OCI-M2 (cell line): ENCODE measurements around the gene ZNF526.

Experiments used
- DNase-seq: peaks from one replicate; lab custom pipeline; 2025; ENCODE audit not compliant: unreplicated experiment; lab: John Stamatoyannopoulos, UW

The ZNF526 gene

DNA sequence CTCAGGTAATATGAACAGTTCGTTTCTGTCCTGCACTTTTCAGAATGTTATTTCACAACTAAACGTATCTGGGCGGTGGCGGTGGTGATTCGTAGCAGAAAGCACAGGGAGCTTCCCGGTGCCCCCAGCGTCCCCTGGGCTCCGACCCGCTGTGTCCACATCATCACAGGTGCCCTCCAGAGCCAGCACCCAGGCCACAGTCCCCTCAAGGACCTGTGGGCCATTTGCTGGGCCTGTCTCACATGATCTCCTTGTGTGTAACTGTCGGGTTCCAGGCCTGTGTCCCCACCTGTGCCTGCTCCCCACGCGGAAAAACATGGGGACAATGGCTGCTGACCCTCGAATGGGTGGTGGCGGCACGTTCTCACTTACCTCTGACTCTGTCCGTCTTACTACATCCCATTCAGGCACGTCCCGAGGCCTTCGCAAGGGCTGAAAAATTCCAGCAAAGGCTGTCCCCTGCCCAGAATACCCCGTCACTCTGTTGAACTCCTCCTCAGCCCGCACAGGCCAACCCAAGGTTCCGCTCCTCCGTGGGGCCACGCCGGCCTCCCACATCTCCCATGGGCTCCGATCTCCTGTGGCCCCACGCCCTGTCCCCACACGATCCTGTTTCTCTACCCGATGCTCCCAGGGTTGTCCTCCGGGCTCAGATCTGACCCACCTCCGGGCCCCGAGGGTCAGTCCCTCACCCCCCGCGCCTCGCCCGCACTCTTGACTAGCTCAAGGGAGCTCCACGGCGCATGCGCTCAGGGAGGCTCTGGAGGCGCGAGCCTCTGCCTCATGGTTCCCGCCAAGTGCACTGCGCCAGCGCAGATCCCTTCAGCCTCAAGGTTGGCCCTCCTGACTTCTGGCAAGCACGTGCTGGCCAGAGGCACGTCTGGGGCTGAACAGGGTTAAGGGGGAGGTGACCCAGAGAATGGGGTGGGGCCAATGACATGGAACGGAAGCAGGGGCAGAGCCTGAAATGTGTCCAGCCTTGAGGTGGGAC is 23.8 kb upstream of the ZNF526 start:
- no peak for DNase-seq

DNA sequence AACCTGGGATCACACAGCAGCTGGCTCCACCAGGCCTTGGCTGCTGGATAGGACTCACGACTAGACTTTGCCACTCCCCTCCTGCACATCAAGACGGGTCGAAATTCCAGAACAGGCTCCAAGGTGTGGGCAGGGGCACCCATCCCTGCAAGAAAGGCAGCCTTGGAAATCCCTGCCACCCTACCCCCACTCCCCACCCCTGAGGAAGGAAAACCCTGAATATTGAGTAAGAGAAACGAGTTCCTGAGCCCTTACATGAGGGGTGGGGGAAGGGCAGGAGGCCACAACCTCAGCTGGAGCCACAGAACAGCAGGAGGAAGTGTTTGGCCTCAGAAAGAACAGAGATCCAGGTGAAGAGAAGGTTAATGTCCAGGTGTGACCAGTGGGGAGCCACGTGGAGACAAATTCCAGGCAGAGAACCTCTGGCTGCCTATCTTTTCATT is 22.7 kb upstream of the ZNF526 start:
- no peak for DNase-seq

DNA sequence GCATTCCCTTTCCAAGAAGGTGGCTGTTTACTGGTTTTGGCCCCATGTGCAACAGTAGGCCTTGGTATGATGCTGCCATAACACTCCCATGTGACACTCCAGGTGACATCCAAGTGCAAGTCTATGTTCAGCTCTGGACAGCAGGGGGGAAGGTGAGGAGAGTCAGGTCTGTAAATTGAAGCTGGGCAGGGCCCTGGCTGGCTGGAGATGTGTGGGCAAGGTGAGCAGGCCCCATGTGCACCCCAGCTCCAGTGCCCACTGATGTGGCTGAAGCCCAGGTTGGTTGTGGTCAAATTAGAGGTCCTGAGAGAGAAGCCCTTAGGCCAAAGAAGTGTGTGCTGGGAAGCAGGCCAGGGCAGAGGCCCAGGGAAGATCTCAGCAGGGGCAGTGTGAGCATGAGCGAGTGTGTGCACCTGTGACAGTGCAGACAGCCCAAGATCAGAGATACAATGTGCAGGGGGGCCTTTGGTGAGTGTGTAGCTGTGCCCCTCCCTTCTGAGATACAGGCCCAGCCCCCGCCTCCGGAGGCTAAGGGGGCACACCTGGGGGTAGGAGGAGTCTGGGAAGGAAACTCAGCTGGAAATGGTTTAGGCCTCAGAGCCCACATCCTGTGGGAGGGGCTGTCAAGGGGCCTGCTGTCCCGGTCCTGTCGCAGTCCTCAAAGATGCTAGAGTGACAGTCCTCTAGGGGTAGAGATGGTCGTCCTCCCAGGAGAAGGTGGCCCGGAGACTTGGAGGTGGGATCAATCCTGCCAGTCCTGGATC is 21.3 kb upstream of the ZNF526 start:
- DNase-seq: no peak

DNA sequence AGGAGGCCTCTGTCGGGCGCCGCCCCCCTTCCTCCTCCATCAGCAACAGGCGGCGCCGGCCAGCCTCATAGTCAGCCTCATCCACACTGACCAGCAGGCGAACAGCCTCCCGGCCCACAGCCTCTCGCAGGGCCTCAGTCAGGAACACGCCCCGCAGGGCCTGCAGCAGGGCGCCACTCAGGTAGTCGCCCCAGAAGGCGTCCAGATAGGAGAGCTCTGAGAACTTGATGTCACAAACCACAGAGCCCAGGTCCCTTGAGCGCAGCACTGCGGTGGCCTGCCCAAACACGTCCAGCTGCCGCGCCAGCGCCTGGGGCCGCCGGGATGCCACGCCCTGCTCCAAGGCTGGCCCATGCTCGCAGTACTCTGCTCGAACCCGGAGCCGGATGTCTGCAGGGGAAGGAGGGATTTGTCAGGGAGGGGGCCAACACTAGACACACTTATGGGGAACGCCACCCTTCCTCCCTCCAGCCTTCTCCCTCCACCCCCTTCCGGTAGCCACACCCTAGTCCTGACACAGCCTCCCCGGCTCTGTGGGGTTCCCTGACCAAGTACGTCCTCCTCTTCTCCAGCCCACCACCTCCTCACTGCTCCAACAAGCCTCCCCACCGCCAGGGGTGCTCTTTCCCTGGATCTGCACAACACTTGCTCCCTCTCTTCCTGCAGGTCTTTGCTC is 20.5 kb upstream of the ZNF526 start:
- DNase-seq: no peak

DNA sequence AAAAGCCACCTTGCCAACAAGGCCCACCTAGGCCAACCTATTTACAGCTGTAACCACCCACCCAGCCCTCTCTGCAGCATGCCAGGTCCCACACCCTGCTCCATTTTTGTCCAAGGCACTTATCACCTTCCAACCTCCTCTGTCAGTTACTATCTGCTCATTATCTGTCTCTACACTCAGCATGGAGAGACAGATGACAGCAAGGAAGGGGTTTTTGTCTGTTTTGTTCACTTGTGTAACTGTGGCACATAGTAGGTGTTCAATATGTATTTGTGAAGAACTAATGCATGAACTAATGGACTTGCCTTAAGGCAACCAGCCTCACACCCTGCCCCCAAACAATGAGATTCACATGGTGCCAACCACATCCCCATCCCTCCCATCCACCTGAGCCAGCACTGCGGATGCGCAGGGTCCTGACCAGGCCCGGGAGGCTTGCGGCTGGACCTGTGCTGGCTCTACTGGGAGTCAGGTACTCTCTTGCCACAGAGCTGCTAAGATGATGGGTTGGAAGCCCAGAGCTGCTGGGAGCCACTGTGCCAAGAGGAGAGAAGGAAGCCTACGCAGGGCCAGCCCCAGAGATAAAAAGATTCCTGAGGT is 19.9 kb upstream of the ZNF526 start:
- DNase-seq: no peak

DNA sequence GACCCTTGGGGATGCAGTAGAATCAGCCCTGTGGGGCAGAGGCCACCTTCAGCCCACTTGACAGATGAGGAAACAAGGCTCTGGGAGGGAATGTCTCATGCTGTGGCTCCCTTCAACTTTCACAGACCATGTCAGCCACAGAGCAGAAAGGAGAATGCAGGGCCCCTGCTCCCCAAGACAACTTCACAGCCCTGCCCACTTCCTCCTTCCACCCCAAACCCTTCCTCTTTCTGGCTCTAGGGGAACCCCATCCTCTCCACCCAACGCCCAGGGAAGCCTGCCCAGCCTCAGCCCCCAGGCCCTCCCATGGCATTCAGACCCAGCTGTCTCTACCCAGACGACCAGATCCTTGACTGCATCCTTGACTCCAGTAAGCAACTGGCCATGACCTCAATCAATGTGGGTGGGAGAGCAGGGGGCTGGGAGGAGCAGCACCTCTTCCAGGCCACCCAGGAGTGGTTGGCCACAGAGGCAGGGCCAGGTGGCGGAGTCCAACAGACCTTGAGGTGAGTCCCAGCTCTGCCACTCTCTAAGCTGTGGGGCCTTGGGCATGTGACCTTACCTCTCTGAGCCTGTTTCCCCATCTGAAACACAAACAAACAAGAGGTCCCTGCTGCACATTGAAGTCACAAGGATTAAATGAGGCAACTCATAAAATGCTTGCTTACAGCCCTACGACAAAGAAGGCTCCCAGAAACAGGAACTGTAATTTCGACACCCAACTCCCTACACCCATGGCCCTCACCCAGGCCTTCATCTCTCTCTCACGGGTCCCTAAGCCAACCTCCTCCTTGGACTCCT is 18.4 kb upstream of the ZNF526 start:
- DNase-seq: no peak

DNA sequence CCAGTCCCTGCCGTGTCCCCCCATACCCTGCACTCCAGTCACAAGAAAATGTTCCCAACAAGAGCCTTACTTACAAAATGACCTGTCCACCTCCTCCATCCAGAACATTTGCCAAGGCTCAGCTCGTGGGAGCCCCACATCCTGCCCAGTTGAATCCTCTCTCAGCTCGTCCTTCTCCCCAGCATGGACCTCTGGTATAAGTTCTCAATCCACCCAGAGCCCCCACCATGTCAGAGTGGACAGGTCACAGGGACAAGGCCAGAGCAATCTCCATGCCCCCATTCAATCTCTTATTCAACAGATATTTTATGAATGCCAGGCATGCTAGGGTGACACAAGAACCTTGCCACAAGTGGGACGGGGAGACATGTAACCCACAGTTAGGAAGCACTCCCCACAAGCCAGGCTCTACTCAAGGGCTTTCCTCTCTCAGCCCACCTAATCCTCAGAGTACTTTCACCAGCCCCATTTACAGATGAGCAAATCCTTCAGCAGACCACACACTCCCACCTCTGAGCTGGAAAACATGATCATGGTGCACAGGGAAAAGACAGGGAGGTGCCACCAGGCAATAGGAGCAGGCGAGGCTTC is 17.7 kb upstream of the ZNF526 start:
- DNase-seq: no peak

DNA sequence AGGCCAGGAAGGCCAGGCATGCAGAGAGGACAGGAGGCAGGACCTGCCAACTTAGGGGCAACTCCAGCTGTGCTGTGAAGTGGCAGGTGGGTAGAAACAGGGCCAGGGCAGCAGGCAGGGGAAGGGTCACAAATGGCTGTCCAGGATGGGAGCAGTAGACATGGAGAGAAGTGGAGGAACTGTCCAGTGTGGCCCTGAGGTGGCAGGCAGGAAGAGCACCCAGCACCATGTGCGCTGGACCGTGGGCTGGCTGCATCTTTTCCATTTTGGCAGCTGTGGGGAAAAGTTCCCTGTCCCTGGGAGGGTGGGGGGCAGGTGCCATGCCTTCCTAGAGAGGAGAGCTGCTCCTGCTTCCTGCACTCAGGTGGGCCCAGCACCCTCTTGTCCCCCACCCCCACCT is 16.4 kb upstream of the ZNF526 start:
- DNase-seq: no peak

DNA sequence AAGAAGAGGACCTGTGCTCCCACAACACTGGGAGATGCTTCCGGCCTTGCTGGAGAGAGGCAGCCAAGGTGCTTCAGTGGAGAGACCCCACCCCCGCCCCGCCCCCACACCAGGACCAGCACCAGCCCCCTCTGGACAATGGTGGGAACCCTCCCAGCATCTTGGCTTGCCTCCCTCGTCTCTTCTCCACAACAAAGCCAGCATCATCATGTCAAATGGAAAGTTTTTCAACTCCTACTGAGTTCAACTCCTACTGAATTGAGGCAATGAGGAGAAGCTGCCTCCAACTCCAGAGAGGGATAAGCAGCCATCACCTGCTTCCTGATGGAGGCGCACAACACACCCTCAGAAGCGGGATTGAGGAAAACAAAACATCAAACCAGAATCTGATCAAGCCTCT is 15.4 kb upstream of the ZNF526 start:
- no peak for DNase-seq

DNA sequence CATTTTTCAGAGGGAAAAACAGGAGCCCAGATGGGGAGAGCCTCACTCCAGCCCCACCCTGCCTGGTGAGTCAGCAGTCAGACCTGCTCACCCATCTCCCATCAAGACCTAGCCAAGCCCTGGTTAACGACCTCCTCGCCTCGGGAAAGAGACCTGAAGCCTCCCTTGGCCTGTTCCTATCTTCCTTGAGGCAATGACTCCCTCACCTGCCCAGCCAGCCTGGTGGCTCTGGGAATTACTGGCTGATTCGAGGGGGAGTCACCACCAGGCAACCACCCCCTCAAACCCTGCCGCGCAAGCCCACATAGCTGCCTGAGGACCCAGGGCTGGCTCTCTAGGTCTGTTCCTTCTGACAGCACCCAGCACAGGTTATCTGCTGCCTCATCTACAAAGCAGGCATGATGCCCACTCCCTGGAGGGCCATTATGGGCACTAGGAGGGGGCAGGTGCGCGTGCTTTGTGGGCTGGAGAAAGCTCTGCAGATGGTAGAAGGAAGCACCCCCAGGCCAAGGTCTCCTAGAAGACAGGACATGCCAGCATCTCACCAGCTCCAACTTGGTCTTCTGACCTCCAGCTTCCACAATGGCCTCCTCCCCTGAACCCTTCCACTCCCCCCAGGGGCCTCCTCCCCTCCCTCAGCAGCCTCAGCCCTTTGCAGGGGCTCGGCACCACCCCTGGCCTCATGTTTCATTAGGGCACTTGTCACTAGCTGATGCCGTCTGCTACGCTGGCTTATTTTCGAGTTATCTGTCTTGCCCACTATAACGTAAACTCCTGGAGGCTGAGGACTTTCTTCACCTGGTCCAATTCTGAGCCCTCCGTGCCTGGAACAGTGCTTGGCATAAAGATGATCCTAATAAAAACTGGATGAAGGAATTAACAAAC is 13.0 kb upstream of the ZNF526 start:
- DNase-seq: no peak

DNA sequence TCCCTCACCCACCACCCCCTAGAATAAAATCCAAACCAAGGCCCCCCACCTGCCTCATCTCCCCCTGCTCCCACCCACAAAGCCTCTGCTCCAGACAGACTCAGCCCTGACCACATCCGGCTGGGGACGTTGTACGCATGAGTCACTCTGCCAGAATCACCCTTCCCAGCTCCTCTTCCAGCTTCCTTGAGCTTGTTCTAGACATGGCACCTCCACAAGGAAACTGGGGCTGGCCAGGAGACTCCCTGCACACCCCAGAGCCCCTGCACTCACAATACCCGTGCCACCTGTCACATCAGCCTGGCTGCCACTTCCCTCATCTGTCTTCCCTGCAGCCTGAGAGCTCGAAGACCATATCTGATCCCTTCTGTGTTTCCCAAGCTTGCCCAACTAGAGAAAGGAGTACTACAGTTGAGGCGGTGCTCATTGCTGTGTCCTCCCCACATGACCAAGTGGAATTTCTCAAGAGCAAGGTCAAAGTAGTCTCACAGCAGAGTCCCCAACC is 12.3 kb upstream of the ZNF526 start:
- no peak for DNase-seq

DNA sequence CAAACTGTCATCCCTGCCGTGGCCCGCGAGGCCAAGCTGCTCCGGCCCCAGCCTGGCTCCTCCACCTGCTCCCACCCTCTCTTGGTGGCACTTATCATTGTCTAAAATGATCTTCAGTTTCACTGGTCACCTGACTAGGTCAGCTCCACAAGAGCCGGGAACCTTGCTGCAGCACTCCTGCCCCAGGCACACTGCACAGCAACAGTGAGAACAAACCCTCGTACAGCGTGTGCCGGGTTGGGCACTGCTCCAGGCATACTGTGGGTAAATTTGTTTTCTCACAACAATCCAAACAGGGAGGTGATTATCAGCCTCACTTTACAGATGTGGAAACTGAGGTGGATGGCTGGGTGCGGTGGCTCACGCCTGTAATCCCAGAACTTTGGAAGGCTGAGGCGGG is 11.5 kb upstream of the ZNF526 start:
- no peak for DNase-seq

DNA sequence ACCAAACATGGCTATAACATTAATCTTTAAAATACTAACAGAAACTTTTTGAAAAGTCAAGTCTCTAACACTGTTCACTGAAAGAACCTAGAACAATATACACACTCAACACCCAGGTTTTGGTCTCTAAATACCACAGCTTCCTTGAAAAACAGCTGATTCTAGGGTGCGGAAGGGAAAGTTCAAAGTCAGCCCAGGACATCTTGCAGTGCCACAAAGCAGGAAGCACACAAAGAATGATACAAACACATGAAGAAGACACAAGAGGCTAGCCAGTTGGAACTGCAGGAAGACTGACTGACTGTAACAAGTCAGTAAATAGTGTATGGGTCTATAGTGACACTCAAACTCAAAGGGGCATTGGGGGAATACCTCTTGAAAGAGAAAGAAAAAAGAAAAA is 7.2 kb upstream of the ZNF526 start:
- DNase-seq: no peak

DNA sequence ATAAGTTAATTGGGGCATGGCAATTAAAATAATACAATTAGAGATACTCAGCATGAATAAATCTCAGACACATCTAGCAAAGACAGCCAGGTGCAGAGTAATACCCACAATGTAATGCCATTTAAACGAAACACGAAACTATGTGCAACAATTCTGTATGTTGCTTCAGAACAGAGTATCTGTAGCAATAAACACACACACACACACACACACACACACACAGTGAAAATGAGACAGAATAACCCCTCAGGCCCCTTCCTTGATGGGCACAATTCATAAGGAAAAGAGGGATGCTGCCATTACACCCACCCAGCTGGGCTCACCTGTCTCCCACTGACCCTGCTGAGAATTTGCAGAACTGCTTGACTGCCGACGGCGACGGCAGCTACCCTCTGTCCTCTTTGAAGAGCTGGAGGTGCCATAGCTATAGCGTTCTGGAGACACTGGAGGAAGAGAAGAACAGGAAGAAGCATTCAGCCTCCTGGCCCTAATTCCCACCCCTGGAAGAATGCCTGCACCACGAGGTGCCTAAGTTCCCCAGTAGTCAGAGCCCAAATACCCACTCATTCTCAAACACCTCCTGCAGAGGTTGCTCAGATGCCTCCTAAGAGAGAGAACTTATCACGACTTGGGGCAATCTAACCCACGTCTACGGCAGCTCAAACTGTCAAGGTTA is 5.2 kb upstream of the ZNF526 start:
- no peak for DNase-seq

DNA sequence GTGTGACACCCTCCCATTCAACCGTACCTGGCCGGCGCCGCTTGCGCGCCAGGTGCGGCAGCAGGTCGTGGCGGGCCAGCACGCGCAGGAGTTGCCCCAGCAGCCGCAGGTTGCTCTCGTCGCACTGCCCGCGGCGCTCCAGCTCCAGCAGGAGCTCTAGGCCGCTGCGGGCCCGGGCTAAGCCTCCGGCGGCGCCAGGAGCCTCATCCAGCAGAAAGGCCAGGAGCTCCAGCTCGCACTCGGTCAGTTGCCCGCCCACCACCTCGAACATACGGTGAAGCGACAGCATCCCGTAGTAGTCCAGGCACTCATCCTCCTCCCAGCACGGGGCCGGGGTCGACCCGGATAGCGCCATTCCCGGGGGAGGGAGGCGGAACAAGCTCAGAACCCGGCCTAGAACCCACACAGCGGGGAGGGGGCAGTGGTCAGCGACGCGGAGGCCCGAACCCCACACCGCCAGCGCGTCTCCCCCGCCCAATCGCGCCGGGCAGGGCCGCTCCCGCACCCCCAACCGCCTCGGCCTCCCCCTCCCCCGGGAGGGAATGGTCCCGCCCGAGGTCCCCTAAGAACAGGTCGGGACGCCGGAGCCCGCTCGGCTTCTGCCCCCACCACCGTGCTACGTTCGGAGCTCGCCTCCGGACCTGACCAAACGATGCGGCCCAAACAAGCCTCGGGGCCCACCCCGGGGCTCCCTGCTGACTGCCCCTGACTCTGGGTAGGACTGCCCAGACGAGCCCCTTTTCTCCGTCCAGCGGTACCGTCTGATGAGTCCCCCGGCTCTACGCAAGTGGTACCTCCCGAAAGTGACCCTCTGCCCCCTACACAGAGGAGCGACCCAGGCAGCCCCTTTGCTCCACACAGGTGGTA is 3.2 kb upstream of the ZNF526 start:
- no peak for DNase-seq

DNA sequence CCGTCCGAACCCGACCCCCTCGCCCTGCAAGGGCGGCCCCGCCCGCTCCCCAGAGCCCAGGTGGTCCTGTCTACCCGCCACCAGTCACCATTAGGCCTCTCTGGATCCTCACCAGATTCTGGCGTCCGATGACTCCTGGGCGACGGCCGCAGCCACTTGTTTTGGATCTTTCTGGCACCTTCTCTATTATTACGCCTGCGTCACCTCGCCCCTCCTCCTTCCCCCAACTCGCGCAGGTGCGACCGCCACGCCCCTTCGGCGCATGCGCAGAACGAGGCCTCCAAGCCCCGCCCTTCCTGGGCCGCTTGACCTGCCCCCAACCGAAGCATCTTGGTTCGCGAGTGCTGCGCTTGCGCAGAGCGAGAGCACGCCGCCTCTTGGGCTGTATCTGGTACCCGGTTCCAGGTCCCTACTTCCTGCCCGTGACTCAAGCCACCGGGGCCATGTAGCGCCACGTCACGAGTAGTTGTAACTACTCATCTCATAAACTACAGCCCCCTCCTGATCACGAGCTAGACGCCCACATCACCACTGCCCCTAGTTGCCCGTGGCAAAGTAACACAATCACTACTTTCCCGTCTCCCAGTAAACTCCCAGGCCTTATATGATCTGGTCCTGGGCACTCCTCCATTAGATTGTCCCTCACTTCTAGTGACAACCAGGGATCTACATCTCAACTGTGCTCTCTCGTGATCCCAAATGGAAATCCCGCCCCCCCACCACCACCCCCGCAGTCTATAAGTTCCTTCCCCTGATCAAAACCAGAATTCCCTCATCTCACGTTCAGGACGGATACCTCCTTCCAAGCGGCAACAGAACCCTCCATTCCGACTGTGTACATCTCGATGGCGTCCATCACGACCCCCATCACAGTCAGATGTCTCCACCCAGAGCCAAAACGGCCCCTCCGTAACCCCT is 2.3 kb upstream of the ZNF526 start, which contains the start of gene DEDD2:
Gene DEDD2, minus strand, starts transcription at position 158 of the 918 bp plus-strand sequence. CDS start 670 bp downstream, outside the sequence.
- DNase-seq: peak; percentile 94
